HG03280 (cell line): Measurements from ENCODE around the gene RPGR.
A peak's percentile ranks its signal among the peaks of the same experiment; 100 is the strongest.

Experiments
- ATAC-seq: cut with Tn5 transposase; IDR thresholded peaks from one replicate; pipeline ENCODE4 v1.9.1; 2021; ENCODE audit warnings: mild to moderate bottlenecking, moderate library complexity; ENCODE audit not compliant: unreplicated experiment

The RPGR gene

GRCh38 chrX:38268011-38268410, 59.3 kb downstream of the RPGR start:
- ATAC-seq, result no peak

GRCh38 chrX:38262715-38263620, 64.3 kb downstream of the RPGR start:
- ATAC-seq, result no peak

DNA sequence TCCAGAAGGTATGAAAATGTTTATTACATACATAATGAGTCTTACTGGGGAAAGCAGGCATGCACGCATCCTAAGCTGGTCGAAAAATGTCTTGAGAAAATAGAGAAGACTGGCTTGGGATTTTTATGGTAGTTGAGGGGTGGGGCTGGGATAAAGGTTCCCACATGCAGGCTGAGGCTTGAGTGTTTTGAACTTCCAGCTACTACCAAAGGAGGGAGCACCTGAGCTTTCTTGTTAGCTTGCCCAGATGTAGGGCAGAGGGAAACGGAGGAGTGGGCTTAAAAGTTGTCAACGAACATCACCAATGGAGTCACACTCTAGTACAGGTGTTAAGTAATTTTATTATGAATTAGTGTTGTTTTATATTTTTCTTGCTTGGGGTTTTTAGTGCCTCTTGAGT, 67.1 kb downstream of the RPGR start:
- ATAC-seq, result peak; percentile 60

DNA sequence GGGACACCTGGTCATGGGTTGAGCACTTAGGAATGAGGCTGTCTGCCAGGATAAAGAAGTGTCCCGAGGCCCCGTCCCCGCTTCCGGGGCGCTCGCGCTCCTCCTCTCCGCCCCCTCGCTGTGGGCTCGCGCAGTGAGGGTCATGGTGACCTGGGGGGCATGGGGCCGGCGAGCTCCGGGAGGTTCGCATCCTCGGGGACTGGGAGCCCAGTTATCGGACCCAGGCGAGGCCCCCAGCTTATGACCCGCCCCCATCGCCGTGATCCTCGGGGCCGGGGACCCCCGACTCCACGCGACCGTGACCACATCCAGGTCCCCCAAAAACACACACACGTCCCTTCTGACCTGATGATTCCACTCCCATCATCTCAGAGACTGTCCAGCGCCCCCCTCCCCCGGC, 71.3 kb downstream of the RPGR start:
- ATAC-seq, result no peak

DNA sequence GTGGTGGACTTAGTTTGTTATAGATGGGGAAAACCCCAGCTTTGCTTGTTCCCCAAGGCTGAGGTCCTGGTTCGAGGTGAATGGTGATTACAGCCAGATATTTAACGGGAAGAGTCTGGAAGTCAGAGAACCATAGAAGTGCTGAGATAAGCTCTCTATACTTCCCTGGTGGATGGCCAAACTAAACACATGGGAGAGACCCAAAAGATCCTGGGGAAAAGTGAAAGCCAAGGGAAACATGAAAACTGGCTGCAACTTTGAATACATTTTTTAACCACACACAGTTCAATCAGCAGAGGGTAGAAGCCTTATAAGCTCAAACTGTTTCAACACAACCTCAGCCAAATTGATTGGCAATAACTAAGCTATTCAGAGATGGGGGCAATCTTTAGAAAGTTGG, 77.3 kb downstream of the RPGR start:
- no peak for ATAC-seq

DNA sequence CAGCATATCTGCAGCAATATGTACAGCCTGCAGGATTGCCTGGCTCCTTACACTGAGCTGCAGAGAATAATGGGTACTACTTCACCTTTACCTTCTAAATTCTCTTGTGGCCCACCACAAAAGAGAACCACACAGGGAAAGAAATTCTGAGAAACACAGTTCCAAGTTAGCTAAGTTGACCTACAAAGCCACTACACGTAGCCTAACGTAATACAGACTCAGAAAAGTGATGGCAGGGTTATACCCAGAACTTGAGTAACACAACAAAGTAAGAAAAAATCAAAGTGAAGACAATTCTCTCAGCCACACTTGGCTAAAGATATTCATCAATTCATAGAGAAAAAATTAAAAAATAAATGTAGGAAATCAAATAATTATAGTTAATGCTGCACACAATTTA, 80.3 kb downstream of the RPGR start:
- ATAC-seq, result no peak

DNA sequence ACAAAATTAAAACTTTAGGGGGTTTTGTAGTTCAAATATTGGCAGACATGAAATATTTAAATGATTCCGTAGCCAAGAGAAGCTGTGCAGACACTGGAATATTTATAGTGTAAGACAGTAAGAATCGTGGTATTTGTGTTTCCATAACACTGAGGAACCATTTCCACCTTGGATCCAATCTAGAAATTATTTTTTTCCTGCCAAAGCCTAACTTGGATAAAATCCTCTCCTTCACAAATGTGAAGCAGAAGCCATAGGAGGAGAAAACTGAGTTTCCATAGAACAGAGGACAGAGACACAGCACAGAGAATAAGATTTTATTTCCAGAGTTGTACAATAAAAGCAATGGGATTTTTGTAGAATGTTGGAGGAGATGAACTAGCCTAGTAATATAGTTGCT, 86.8 kb downstream of the RPGR start:
- no peak for ATAC-seq

- ATAC-seq, result no peak
These were observed 90.3 kb downstream of the RPGR start for GRCh38 chrX:38236901-38237615.

DNA sequence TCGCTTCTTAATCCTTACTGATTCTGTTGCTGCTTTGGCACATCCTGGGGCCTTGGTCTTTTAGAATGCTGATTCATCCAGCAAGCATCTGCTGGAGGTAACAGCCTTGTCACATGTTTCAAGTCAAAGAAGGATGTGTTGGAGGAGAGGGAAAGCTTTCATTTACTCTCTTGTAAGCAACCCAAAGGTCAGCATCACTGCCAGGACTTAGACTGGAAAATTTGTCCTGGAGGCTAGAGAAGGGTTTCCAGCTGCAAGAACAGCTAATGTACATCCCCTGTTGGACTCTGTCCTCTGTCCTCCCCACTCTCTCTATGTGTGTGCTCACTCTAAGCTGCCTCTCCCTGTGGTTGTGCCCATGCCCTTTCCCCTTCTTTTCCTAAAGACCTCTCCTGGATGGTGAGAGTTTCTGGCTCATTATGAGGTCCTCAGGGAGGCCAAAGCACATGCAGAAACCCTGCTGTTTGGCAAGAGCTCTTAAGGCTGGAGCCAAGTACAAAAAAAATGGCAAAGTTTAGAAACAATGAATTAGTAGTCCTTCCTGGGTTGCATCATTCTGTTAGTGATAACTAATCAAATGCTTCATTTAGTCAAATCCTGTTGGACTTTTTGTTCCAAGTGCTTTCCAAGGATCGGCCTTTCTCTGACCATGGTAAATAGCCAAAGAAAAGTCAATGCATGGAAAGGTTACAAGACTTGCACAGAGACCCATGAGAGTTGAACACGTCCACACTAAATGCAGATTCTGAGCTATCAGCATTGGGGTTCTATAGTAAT, 93.2 kb downstream of the RPGR start:
- no peak for ATAC-seq

DNA sequence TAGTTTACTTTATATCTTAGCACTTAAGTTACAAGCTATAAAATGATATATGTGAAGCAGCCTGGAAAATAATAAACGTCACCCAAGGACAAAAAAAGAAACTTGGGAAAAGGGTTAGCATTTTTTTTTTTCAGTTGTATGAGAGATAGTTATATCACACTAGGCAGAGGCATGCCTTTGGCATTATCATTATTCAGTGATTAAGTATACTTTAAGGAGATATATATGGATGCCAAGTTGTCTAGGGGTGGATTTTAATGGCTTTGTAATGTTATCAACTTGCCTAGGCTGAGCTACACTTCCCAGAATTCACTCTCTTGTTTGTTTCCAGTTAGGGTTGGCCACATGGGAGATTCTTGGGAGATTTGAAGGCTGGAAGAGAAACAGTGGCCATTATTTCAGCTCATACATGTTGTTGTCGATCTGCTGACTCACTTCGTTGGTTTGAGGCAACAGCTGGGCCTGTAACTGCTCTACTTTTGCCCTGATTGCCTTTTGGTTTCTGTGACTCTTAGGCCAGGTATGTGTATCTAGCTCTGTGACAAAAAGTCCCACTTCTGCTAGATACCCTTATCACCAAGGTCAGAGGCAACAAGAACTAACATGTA, 95.1 kb downstream of the RPGR start:
- no peak for ATAC-seq

- ATAC-seq, result no peak
These were observed 102.2 kb downstream of the RPGR start for GRCh38 chrX:38225093-38225492.

GRCh38 chrX:38224160-38224559, 103.1 kb downstream of the RPGR start:
- no peak for ATAC-seq

DNA sequence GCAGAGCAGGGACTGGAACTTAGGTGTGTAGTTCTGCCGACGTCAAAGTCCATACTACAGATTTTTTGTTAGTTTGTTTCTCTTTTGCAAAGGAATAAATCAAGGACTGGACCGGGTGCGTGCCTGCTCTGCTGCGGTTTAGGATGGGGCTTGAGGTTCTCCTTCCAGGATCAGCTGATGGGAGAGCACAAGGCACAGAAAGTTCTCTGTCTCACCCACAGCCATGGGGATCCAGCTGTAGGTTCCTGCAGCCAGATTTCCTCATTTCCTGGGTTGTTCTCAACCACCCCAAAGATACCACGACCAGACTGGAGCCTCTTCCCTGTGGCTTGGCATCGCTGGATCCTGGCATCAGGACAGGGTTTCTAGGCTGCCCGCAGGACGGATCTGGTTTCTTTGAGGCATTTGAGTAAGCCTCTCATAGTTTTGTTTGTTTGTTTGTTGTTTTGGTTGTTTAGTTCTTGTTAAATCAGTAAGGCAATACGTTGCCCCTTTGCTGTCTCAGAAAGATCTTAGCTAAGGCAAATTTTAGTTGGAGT, 105.8 kb downstream of the RPGR start:
- no peak for ATAC-seq

DNA sequence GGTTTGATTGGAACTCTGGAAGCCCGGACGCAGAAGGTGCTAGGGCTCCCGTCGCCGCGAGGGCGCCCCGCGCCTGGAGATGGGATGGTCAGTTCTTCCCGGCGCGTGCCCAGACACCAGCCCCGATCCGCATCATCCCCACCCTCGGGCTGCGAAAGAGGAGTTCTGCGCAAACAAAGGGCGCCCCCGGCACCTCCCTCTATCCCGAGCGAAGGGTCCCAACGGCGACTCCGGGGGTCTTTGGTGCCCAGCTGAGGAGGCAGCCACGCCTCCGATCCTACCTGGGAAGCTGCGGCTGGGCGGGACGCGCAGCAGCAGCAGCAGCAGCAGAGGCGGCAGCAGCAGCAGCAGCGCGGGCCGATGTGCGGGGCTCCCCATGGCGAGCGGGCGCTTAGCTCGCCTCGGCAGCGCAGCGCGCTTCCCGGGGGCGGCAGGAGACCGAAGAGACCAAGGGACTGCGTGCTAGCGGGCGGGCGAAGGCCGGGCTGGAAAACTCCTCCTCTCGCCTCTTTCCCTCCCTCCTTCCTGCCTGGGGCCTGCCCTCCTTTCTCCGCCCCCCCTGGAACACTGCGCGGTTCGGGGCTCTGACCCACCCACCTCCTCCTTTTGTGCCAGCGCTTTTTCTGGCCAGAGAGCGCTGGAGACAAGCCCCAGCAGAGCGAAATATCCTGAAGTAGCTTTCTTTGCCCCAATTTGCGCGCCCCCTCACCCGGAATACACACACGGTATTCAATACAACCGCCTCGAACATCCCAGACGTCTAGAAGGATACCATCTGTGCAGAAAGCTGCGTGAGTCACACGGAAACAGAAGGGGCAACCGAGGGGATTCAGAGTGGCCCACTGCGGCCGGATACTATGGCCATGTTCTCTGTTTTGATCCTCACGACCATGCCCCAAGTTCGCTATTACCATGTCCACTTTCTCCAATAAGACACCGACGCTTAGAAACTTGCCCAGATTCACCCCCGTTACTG, 106.6 kb downstream of the RPGR start, which contains the start of gene SRPX:
Gene SRPX (minus strand): TSS at position 457 of the 976 bp plus-strand sequence. CDS start 79 bp downstream, at position 378.
- no peak for ATAC-seq

DNA sequence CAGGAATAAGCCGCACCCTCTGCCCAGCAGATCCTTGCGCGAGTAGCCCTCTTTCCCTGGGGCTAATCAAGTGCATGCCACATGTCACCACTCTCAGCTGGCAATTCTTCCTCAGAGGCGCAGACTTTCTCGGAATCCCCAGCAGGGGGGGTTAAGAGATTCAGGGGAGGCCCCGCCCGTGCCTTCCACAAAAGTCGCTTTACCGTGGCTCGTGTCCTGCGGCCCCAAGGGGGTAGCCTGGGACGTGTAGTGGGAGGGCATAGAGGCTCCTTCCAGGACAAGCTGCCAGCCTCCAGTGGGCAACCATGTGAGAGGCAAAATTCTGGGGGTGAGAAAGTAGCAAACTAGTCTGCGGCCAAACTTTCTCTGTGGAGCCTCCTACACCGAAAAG, 107.3 kb downstream of the RPGR start:
- ATAC-seq, result no peak
